ENCODE measurements around the gene RAB12.

The RAB12 gene

GRCh38 chr18:8609659-8610458 is 622 bp downstream of the RAB12 start:
- no peaks in the 10 kb centered on the region for H3K27me3 ChIP-seq
- peak overlapping the region; percentile 77 to 86 for H3K27ac ChIP-seq
- H3K4me1 ChIP-seq, result peaks cover 0 to 53% (median 28%) of the 10 kb centered on the region in 4 donors
- H3K9me3 ChIP-seq, result no peaks in the 10 kb centered on the region
- no peaks in the 10 kb centered on the region for H3K36me3 ChIP-seq
- H3K4me3 ChIP-seq, result peak overlapping the region; percentile 89 to 93
- no peak for TF ChIP-seq CTCF (IDR thresholded peaks at IDR 0.05)
- intact Hi-C loops (cut with DNase I; ENCODE audit: low total_unique reads), result no loop called here
- no peak for DNase-seq

GRCh38 chr18:8610459-8610851 is 1.2 kb downstream of the RAB12 start:
- H3K27me3 ChIP-seq, result no peaks in the 10 kb centered on the region
- peak overlapping the region; percentile 77 to 86 for H3K27ac ChIP-seq
- no peak for DNase-seq
- peak overlapping the region; percentile 89 to 93 for H3K4me3 ChIP-seq
- peaks cover 0 to 59% (median 33%) of the 10 kb centered on the region in 4 donors for H3K4me1 ChIP-seq
- TF ChIP-seq CTCF (IDR thresholded peaks at IDR 0.05), result no peak
- intact Hi-C loops (cut with DNase I; ENCODE audit: low total_unique reads), result no loop called here
- no peaks in the 10 kb centered on the region for H3K9me3 ChIP-seq
- H3K36me3 ChIP-seq, result no peaks in the 10 kb centered on the region

GRCh38 chr18:8611916-8612576 is 2.8 kb downstream of the RAB12 start:
- DNase-seq, result no peak
- Histone ChIP-seq H3K27ac (no peak overlapping the region), H3K27me3 (no peaks in the 10 kb centered on the region), H3K9me3 (no peaks in the 10 kb centered on the region), H3K4me3 (no peak overlapping the region), H3K4me1 (peaks cover 0 to 70% (median 41%) of the 10 kb centered on the region in 4 donors), H3K36me3 (no peaks in the 10 kb centered on the region)
- TF ChIP-seq CTCF (IDR thresholded peaks at IDR 0.05), result no peak
- intact Hi-C loops (cut with DNase I; ENCODE audit: low total_unique reads), result no loop called here

- intact Hi-C loops (cut with DNase I; ENCODE audit: low total_unique reads), result no loop called here
Measured at GRCh38 chr18:8614875-8615274, 5.6 kb downstream of the RAB12 start.

More at GRCh38 chr18:8614875-8615274, 5.6 kb downstream of the RAB12 start:
- Histone ChIP-seq H3K27me3 (no peaks in the 10 kb centered on the region), H3K9me3 (no peaks in the 10 kb centered on the region), H3K27ac (peak overlapping the region in 1 of 2 donors; percentile 48), H3K4me1 (peaks cover 0 to 69% (median 38%) of the 10 kb centered on the region in 4 donors), H3K4me3 (no peak overlapping the region), H3K36me3 (no peaks in the 10 kb centered on the region)
- TF ChIP-seq CTCF (IDR thresholded peaks at IDR 0.05), result no peak
- DNase-seq, result no peak

Measured in tibial artery (tissue), 4 donors.